Activated B cell treated with CpG ODN at 0.5 μM for 24 hours (primary cell): ENCODE measurements around the gene RICTOR. TPM values are rescaled to one million over a fixed set of nuclear protein-coding genes. Genes with fewer than 3 reads are reported as not detected.

Experiments
- ATAC-seq: fragments of 200-7000 bp; cut with Tn5 transposase; one replicate; pipeline ENCODE4 v1.10.0; 2021; ENCODE audit warnings: low read depth, mild to moderate bottlenecking, moderate library complexity
- CTCF ChIA-PET: fragments of 350-600 bp; sonication (Branson Sonifier 250); formaldehyde crosslinking; loops from one replicate; lab custom pipeline; 2021; ENCODE audit warnings: antibody characterized with exemption; lab: Charles Lee
- POLR2A ChIA-PET: fragments of 350-600 bp; sonication (Branson Sonifier 250); formaldehyde crosslinking; loops from one replicate; lab custom pipeline; 2021; ENCODE audit warnings: antibody characterized with exemption; lab: Charles Lee
- DNase-seq: peaks from one replicate; pipeline ENCODE4 v3.0.0; 2022
- H3K27ac Mint-ChIP-seq: one replicate; pipeline ENCODE4 v1.8.0; 2020; ENCODE audit warnings: mixed read lengths
- H3K27me3 Mint-ChIP-seq: one replicate; pipeline ENCODE4 v1.8.0; 2021; ENCODE audit warnings: mixed read lengths
- H3K36me3 Mint-ChIP-seq: one replicate; pipeline ENCODE4 v1.8.0; 2021; ENCODE audit warnings: low read depth, mixed read lengths
- H3K4me1 Mint-ChIP-seq: one replicate; pipeline ENCODE4 v1.8.0; 2021; ENCODE audit warnings: mixed read lengths
- H3K4me3 Mint-ChIP-seq: one replicate; pipeline ENCODE4 v1.8.0; 2020; ENCODE audit warnings: mild to moderate bottlenecking, mixed read lengths
- H3K9me3 Mint-ChIP-seq: one replicate; pipeline ENCODE4 v1.8.0; 2020; ENCODE audit warnings: mixed read lengths
- intact Hi-C: fragments of 100-400 bp; cut with micrococcal nuclease; formaldehyde crosslinking; loops from one replicate; pipeline ENCODE4 v1.15.1; 2024
- total RNA-seq: library from RNA; stranded (reverse); gene quantifications from 2 replicates; pipeline ENCODE4 v1.2.3, GENCODE V29; 2022
- TF ChIP-seq, protein P1 (sequence below): fragments of 200-600 bp; IDR thresholded peaks from one replicate; pipeline ENCODE4 v1.8.0; 2022; ENCODE audit warnings: antibody characterized with exemption, mild to moderate bottlenecking

RICTOR gene
- total RNA-seq, result 46.4 and 51.8 TPM in 2 replicates

- intact Hi-C loops, result loop anchor here (1.0 to 10.0 kb wide), 7 partner anchors 16 to 1761 kb away; partner anchors contain the start of genes NUP155, RPL37, TTC33 and WDR70
- peak within 1 kb of the TSS; percentile 96 for H3K27ac Mint-ChIP-seq
- ChIA-PET CTCF (no interaction called here), POLR2A (no interaction called here)
- no peaks in the 10 kb centered on the region for H3K9me3 Mint-ChIP-seq
- H3K4me1 Mint-ChIP-seq, result peaks cover 53% of the 10 kb centered on the region
- no peaks in the 10 kb centered on the region for H3K27me3 Mint-ChIP-seq
- TF ChIP-seq, protein P1, sequence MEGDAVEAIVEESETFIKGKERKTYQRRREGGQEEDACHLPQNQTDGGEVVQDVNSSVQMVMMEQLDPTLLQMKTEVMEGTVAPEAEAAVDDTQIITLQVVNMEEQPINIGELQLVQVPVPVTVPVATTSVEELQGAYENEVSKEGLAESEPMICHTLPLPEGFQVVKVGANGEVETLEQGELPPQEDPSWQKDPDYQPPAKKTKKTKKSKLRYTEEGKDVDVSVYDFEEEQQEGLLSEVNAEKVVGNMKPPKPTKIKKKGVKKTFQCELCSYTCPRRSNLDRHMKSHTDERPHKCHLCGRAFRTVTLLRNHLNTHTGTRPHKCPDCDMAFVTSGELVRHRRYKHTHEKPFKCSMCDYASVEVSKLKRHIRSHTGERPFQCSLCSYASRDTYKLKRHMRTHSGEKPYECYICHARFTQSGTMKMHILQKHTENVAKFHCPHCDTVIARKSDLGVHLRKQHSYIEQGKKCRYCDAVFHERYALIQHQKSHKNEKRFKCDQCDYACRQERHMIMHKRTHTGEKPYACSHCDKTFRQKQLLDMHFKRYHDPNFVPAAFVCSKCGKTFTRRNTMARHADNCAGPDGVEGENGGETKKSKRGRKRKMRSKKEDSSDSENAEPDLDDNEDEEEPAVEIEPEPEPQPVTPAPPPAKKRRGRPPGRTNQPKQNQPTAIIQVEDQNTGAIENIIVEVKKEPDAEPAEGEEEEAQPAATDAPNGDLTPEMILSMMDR, result no peak
- peak; percentile 81 for ATAC-seq
- peak within 1 kb of the TSS; percentile 97 for H3K4me3 Mint-ChIP-seq
- DNase-seq, result peak; percentile 92
- H3K36me3 Mint-ChIP-seq, result peaks cover 19% of the 10 kb centered on the region
Observed at GRCh38 chr5:39074017-39074814, at the start of gene RICTOR. Gene RICTOR (minus strand): TSS chr5:39074399. CDS start chr5:39074377, 22 bp downstream.

- H3K9me3 Mint-ChIP-seq, result no peaks in the 10 kb centered on the region
- DNase-seq (no peak), ATAC-seq (no peak)
- H3K27ac Mint-ChIP-seq, result no peak overlapping the region
- ChIA-PET POLR2A (no interaction called here), CTCF (no interaction called here)
- TF ChIP-seq, protein P1, result no peak
- intact Hi-C loops, result no loop called here
- H3K4me3 Mint-ChIP-seq, result no peak overlapping the region
- H3K36me3 Mint-ChIP-seq, result no peaks in the 10 kb centered on the region
- H3K4me1 Mint-ChIP-seq, result no peaks in the 10 kb centered on the region
- H3K27me3 Mint-ChIP-seq, result peaks cover 13% of the 10 kb centered on the region
Observed at GRCh38 chr5:39121922-39122321, 47.7 kb upstream of the RICTOR start.

DNA sequence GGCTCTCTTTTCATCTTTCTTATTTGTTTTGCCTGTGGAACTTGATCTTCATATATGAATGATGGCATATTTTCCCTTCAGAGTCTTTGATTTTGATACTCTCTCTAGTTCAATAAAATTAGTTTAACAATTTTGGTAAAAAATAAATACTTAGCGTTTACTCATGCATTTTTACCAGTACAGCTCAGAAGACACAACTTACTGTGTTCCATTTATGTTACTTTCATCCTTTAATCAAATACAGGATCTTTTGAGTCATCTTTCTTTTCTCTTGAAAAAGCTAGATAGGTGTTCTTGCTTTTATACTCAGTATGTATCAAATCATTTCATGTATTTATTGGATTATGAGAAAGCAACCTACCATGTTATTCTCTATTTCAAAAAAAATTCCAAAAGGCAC is 47.1 kb upstream of the RICTOR start:
- intact Hi-C loops, result no loop called here
- DNase-seq, result no peak
- Mint-ChIP-seq H3K27ac (no peak overlapping the region), H3K4me1 (no peaks in the 10 kb centered on the region), H3K27me3 (peaks cover 13% of the 10 kb centered on the region), H3K9me3 (no peaks in the 10 kb centered on the region), H3K4me3 (no peak overlapping the region), H3K36me3 (no peaks in the 10 kb centered on the region)
- ChIA-PET POLR2A (no interaction called here), CTCF (no interaction called here)
- TF ChIP-seq, protein P1, result no peak
- no peak for ATAC-seq

- POLR2A ChIA-PET, result no interaction called here
- no peak overlapping the region for H3K4me3 Mint-ChIP-seq
Observed at GRCh38 chr5:39120052-39120420, 45.8 kb upstream of the RICTOR start.

More at GRCh38 chr5:39120052-39120420, 45.8 kb upstream of the RICTOR start:
- Mint-ChIP-seq H3K4me1 (no peaks in the 10 kb centered on the region), H3K9me3 (no peaks in the 10 kb centered on the region), H3K27ac (no peak overlapping the region), H3K36me3 (no peaks in the 10 kb centered on the region), H3K27me3 (peaks cover 10% of the 10 kb centered on the region)
- CTCF ChIA-PET, result interaction anchor here (0.5 kb wide), 1 partner anchor 44 kb away, joined by 3 read pairs; no protein-coding TSS in a partner anchor
- no peak for DNase-seq
- TF ChIP-seq, protein P1, result no peak
- ATAC-seq, result no peak
- intact Hi-C loops, result no loop called here
